Dermis microvascular lymphatic vessel endothelial cell (primary cell): Measurements from ENCODE around the gene CARHSP1. TPM values are rescaled to one million over a fixed set of nuclear protein-coding genes. Genes with fewer than 3 reads are reported as not detected.
"Not testable (repeated sequence)": the region's sequence is repeated elsewhere in the genome, so short reads cannot be mapped to it uniquely, and the experiment has no call there.

Experiments used
- DNase-seq, 2 donors: peaks; one replicate each; pipeline versions ENCODE4 v3.0.0 to v3.0.0-alpha.2; 2010; ENCODE audit warnings: low read depth in 2 of 2
- total RNA-seq: library from RNA; depleted of rRNA; stranded (reverse); fragments of >200 nt; gene quantifications from 2 replicates; pipeline ENCODE4 v1.2.1, GENCODE V29; 2014

The CARHSP1 gene
- total RNA-seq, 1 donor from 2014 or later = 148 TPM

DNA sequence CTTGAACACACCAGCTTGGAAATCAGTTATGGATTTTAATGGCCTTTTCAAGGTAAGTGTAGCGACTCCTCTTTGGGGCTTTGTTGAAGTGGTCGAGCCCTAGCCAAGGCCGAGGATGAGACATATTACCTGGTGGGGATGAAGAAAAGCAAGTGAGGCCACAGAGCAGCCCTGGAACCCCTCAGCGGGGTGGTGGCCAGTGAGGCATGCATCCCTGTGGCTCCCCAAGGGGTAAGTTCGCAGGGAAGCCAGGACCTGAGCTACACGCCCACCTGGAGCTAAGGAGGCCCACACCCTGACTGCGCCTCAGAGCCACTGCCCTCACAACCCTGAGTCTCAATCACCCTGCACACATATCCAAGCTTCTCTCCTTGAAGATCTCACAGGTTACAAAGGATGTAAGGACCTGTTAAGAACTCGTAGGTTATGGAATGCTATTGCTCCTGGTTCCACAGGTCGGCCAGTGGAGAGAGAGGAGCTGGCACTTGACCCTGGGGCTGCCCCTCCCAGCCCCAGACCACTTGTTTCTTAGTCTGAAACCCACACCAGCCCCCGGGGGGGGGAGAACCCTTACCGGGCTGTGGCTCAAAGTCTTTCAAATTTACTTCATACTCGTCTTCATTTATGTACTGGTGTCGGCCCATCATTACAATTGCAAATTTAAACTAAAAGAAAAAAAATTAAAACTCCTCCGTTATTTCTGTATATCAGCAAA, 25.3 kb upstream of the CARHSP1 start:
- no peak for DNase-seq

DNA sequence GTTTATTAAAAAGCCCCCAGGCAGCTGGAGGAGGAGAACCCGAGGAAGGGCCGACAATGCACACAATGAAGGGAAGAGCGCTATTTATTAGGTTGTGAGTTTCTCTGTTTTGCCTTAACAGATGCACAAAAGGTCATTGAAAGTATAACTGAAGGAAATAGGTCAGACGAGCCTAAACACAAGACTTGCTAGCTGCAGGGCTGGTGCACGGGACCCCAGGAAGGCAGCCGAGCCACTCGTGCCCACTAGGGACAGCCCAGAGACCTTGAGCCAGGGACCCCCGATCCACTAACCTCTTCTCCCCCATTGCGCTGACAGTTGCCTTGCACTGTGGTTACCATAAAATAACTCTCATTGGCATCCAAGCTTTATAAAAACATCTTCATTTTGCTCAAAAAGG, 24.6 kb upstream of the CARHSP1 start:
- no peak for DNase-seq

DNA sequence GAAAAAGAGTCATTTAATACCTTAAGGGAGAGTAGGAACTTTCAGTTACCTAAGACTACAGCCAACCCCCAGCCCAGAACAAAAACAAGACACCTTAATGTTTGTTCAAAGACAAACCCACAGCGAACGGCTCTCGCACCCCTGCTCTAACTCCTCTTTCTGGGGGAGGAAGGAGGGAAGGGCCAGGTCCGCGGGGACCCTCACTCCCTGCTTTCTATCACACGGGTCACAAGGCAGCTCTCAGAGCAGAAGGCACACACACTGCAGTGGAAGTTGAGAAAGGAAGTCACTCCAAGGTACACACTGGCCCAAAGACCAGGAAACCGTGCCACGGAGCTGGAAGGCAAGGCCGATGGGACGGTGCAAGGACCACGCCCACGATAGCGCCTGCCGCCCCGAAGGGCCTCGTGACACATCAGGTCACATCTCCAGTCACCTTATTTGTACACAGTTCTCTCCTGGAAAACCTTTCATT, 23.3 kb upstream of the CARHSP1 start:
- DNase-seq = no peak

DNA sequence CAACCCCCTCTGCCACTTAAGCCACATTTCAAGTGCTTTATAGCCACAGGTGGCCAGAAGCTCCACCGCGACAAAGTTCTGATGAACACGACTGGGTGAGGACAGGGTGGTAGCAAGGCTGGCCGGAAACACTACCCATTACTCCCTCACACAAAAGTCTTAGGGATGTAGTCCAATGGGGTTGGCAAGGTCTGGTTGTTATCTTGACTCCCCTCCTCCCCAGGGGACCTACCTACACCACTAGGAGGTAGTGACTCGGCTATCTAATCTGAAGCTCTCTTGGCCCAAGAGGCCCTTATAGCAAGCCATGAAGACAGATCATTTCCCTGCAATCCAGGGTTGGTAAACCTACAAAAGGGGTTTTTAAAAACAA, 21.7 kb upstream of the CARHSP1 start:
- no peak for DNase-seq

DNA sequence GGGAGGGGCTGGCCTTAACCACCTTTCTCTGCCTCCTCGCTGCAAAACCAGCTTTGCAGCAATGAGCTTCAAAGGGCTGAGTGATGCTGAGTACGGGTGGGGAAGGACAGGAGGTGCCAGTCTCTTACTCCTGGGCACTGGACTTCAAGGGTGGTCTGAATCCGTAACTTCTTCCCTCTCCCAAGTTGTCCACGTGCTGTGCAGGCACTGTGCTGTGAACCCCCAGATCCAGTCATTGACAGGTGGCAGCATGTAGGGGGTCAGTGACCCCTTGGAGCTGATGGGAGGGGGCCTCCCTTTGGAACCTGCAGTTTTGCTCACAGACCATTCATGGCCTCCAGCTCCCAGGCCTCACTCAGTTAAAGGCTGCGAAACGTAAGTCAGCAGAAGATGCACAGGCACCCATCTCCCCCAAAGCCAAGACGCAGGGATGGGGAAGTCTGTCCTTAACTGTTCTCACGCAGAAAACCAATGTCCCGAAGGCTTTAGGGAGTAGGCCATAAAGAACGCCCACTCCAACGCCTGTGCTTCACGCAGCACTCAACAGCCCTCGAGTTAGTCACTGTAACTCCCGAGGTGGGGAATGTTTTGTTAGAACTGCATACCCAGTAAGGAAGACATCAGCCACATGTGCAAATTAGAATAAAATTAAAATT, 21.2 kb upstream of the CARHSP1 start:
- no peak for DNase-seq

DNA sequence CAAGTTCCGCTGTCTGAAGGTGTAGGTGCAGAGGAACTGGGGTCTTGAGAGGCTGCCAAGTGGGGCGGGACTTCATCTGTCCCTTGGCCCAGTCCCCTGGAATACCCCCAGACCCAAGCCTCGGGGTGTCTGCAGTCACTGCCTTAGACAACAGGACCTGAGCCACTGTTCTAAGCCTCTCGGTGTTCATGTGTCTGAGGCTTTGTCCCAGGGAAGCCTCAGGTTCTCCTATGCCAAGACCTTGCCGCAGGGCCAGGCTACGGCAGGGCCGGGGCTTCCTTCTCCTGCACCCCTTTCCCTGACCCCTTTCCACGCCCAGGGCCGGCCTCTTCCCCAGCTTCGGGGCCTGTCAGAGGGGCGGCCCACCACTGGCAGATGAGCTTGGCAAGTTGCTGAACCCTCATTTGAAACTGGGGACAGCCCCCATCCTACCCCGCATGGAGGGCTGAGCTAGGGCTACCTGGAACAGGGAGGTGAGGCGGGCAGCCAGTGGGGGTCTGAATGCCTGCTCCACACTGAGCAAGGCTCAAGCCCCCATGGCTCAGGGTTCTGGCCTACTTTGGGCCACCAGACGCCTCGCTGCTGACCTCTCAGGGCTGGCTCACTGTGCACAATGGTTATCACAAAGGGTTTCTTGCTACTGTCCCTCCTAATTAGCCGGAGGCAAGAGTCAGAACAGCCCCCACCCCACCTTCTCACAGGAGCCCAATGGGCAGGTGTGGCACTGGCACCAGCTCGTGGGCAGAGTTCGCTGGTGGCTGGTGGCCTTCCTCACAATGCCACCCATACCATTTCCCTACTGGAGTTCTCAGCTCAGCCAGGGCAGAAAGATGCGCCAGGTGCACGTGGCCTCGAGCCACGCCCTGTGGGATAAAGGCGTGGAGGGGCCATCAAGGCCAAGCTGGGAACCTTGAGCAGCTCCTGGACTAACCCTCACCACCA, 20.4 kb upstream of the CARHSP1 start:
- no peak for DNase-seq

DNA sequence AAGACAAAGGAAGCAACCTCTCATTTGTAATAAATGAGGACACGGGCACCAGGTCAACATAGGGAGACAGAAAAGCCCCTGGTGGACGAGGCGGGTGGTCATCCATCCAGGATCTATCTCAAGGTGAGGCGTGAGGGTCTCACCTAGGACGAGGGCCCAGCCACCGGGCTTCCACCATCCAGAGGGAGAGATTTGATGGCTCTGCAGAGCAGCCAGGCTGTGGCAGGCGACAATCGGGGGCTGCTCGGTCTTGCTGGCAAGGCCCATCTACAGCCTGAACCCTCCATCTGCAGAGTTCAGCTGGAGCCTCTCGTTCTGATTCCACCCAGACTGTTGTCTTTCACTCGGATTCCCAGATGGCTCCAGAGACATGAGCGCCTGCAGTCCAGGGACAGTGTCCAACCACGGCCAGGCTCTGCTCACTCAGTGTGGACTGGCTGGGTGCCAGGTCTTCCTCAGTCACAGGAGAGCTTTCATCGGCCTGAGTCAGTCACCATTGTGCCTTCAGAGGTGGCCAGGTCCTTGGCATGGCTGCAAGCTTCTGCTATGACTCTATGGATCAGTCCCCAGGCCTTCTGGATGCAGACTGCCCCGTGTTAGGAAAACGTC, 19.2 kb upstream of the CARHSP1 start:
- DNase-seq = peak in 1 of 2 donors; percentile 27

DNA sequence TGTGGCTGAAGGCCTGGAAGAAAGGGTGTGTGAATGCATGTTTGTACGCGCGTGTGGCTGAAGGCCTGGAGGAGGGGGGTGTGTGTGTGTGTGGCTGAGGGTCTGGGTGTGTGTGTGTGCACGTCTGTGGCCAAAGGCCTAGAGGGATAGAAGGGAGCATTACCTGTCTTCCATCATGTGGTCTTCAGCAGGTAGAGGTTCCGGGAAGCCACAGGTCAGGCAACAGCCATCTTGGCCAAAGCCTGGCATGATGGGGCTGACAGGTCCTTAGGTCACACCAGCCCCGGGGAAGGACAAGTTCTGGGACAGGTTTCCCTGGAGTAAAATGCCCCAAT, 18.6 kb upstream of the CARHSP1 start:
- no peak for DNase-seq

DNA sequence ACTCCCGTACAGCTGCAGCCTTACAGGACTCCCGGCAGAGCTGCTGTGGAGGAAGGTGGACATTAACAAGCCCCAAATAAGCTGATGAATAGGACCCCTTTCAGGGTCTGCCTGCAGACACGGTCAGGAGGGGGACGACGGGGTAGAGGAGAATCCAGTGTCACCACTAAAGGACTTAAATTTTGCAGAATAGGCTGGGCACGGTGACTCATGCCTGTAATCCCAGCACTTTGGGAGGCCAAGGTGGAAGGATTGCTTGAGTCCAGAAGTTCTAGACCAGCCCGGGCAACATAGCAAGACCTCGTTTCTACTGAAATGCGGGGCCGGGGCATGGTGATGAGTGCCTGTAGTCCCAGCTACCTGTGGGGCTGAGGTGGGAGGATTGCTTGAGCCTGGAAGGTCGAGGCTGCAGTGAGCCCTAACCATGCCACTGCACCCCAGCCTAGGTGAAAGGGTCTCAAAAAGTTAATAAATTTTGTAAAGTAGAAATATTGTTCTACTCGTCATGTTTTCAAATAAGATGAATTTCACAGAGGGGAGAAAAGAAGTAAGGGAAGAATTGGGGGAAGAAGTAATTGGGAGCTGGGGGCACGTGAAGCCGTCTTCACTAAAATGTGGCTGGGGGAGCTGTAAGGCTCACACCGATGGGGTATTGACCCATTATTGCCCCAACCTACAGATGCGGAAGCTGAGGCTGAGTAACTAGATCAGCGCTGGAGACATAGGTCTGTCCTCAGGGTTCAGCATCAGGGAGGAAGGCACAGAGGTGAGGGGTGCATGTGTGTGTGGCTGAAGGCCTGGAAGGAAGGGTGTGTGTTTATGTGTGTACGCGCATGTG, 18.0 kb upstream of the CARHSP1 start:
- no peak for DNase-seq

DNA sequence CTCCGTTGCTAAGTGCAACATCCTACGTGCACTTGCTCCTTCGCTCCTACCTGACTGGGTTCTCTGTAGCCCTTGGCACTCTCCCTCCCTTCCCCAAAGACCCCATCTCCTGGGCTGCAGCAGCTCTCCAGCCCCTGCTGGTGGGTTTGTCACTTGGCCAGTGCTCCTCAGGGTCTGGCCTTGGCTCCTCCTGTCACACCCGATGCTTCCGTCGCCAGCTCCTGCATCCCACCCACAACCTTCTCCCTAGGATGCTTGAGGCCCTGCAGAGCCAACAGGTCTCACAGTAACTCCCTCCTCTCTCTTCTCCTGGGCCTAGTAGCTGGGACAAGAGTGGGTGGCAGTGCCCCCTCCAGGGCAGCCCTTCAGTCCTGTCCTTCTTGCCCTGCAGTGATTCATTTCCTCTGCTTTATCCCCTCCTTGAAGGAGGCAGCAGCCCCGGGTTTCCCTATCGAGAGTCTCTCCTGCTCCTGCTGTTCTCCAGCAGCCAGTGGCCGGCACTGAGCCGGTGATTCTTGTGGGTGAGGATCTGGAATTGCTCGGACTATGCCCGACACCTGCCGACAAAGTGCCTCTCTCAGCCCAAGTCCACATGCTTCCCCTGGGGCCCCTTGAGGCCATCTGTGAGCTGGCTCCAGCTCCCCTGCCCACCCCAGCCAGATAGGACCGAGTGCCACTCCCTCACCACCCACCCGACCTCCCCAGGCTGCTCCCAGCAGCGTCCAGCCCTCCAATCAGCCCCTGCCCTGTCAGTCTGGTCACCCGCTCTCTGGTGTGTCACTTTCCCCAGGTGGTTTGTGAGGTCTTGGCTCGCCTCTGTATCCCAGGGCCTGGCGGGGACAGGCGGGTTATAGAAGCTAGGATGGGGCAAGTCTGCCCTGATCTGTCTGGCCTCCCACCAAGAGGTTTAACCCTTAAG, 17.1 kb upstream of the CARHSP1 start:
- peak in 1 of 2 donors; percentile 44 for DNase-seq

DNA sequence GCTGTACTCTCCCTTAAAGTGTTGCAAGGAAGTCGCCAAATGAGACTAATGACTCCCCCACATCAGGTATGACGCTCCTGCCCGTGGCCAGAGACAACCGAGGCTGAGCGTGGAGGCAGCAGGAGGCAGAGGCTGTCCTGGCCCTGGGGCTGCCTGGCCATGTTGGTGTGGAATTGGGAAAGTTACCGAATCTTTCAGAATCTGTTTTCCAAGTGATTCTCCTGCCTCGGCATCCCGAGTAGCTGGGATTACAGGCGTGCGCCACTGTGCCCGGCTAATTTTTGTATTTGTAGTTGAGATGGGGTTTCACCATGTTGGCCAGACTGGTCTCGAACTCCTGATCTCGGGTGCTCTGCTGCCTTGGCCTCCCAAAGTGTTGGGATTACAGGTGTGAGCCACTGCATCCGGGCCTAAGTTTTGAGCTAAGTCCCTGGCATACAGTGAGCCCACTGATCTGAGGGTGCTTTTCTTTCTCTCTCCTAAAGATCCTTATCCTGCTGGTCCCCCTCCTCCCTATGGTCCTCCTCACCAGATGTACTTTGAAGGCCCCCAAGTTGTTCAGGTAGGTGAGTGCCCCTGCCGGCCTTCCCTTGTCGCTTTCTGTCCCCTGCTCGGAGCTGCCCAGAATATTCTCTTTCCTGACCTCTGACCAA, 14.0 kb upstream of the CARHSP1 start:
- no peak for DNase-seq

DNA sequence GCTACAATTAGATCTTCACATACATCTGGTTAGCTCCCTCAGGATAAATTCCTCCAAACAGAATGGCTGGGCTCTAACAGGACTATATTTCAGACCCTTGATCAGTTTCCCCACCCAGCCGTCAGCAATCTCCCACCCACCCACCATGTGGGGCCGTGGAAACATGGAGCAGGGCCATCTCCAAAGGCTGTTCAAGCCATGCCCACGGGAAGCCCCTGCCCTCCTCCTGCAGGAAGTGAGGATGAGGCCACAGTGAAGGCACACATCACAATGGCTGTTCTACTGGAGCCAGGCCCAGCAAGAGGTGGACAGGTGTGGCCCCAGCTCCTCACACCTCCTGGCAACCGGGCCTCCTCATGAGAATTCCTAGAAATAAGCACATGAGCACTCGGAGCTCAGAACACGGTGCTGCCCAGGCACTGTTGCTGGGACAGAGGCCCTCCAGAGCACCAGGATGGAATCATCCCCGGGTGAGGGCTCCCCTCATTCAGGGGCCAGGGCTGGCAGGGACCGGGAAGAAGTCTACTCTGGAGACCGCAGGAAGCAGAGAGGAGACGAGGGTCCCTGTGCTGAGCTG, 13.3 kb upstream of the CARHSP1 start, which contains the start of gene LITAFD:
TSS of gene LITAFD (plus strand) at position 311 of the 577 bp plus-strand sequence. CDS start 2,005 bp downstream, outside the sequence.
- no peak for DNase-seq

DNA sequence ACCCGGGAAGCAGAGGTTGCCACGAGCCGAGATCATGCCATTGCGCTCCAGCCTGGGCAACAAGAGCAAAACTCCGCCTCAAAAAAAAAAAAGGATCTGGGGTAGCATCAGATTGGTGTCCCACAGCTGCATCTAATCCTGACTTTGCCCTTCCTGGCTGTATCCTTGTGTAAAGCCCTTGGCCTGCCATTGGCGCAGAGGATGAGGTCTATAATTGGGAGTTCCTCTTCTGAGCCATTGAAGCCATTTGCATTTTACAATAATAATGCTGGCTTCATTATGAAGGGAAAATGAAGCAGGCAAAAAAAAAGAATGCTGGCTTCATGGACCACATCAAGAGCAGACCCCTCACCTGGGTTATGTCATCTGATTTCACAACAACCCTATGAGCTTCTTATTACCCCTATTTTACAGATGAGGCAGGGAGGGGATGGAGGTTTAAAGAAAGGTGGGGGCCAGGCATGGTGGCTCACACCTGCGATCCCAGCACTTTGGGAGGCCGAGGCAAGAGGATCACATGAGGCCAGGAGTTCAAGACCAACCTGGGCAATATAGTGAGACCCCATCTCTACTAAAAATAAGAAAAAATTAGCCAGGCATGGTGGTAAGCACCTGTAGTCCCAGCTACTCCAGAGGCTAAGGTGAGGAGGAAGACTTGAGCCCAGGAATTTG, 12.2 kb upstream of the CARHSP1 start:
- DNase-seq = no peak

DNA sequence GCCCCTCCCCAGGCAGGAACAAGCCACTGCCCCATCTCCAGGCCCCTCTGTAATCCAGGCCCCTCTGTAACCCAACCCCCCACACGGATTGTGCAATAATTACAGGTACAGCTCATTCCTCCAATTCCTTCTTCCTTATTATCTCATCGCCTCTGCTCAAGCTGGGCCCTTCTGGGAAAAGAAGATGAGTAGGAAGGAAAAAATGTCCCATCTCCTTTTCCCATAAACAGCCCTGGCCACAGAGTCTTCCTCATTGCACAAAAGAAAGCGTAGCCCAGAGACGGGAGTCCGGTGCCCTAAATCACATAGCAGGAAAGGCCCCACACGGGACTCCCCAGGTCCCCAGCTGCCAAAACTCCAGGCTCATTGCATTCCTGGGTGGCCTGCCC, 9.7 kb upstream of the CARHSP1 start:
- no peak for DNase-seq

DNA sequence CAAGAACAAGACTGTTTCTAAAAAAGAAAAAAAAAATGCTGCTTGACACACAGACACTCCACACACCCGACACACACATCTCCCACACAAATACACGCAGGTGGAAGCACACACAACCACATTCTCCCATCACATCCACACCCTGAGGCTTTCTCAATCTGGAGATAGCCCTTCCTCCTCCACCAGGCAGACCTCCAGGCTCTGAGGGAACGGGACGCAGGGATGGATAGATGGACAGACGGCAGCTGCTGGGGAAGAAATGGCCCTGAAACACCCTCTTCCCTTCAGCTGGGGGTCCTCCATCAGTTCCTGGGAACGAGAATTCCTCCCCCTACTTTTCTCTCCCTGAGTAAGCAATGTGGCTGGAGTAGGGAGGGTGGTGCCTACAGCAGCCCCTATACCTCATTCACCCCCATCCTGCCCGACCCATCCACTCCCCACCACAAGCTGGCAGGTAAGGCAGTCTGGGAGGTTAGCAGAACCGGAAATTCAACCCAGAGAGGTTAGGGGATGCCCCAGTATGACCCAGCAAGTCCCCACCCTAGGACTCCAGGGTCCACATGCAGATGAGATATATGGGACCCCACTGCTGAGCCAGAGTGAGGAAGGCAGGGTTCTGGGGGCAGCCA, 9.2 kb upstream of the CARHSP1 start:
- DNase-seq = no peak

DNA sequence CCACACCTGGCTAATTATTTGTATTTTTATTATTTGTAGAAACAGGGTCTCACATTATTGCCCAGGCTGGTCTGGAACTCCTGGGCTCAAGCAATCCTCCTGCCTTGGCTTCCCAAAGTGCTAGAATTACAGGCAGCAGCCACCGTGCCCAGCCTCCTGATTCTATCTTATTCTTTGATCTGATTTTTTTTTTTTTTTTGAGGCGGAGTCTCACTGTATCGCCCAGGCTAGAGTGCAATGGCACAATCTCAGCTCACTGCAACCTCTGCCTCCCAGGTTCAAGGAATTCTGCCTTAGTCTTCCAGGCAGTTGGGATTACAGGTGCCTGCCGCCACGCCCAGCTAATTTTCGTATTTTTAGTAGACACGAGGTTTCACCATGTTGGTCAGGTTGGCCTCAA, 6.5 kb upstream of the CARHSP1 start:
- not testable (repeated sequence) for DNase-seq

DNA sequence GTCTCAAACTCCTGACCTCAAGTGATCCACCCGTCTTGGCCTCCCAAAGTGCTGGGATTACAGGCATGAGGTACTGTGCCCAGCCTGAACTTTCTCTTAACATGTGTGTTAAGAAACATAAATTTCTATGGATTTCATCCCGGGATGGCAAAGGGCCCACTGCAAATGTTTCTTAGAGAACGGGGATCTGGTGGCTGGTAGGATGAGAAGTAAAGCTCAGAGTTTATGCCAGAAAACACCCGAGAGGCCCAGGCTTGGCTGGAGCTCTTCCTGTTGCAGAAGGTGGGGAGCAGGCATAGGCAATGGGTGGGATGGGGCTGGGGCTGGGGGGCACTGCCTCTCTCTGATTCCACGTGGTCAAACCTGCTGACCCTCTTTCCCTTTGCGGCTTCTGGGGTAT, 5.6 kb upstream of the CARHSP1 start:
- no peak for DNase-seq

DNA sequence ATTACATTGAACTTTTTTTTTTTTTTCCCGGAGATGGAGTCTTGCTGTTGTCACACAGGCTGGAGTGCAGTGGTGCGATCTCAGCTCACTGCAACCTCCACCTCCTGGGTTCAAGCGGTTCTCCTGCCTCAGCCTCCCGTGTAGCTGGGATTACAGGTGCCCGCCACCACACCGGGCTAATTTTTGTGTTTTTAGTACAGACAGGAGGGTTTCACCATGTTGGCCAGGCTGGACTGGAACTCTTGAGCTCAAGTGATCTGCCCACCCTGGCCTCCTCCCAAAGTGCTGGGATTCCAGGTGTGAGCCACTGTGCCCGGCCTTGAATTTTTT, 5.0 kb upstream of the CARHSP1 start:
- not testable (repeated sequence) for DNase-seq
